ENCODE measurements around the gene IP6K3. TPM values are rescaled to one million over a fixed set of nuclear protein-coding genes. Genes with fewer than 3 reads are reported as not detected.

The IP6K3 gene
- total RNA-seq, 4 donors from 2014 or later: 0.32 to 5.5 (median 2.8) TPM

DNA sequence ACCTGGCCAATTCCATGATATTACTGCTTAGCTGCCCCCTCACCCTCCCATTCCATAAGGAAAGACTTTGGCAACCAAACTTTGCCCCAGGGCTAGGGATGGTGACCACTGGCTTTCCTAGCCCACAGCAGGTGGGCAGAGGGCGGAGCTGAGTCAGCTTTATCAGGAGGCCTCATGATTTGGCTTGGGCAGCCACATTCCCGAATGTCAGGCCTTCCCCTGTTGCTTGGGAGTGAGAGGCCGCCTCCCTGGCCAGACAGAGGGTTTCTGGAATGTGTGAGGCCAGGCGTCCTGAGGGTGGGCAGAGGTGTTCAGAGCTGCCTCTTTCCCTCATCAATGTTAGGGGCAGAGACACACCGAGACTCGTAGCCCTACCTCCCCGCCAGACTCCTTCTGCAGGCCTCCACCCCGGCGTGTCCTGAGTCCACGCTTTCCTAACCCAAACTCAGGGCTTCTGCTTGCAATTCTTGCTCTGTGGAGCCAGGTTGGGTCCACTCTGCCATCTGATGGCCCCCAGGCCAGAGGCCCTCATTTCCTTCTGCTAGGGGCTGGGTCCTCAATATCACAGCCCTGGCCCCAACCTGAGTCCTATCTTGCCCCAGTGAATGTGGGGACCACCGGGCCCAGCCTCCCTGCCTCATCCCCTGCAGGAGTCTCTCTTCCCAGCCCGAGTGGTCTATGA lies 54.5 kb downstream of the IP6K3 start:
- peaks cover 0 to 53% (median 25%) of the 10 kb centered on the region in 3 donors for H3K4me1 ChIP-seq
- no peaks in the 10 kb centered on the region for H3K9me3 ChIP-seq
- no peak overlapping the region for H3K27ac ChIP-seq
- H3K36me3 ChIP-seq: peaks cover 0 to 91% of the 10 kb centered on the region in 2 donors
- H3K4me3 ChIP-seq: no peak overlapping the region
- no peaks in the 10 kb centered on the region for H3K27me3 ChIP-seq
- WGBS, 2 donors (ENCODE audit: low coverage in 1 of 2): 83 to 100% methylated on average over 5 to 11 of the region's 12 CpGs
- no peak for ATAC-seq
- TF ChIP-seq, protein P1, sequence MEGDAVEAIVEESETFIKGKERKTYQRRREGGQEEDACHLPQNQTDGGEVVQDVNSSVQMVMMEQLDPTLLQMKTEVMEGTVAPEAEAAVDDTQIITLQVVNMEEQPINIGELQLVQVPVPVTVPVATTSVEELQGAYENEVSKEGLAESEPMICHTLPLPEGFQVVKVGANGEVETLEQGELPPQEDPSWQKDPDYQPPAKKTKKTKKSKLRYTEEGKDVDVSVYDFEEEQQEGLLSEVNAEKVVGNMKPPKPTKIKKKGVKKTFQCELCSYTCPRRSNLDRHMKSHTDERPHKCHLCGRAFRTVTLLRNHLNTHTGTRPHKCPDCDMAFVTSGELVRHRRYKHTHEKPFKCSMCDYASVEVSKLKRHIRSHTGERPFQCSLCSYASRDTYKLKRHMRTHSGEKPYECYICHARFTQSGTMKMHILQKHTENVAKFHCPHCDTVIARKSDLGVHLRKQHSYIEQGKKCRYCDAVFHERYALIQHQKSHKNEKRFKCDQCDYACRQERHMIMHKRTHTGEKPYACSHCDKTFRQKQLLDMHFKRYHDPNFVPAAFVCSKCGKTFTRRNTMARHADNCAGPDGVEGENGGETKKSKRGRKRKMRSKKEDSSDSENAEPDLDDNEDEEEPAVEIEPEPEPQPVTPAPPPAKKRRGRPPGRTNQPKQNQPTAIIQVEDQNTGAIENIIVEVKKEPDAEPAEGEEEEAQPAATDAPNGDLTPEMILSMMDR (IDR thresholded peaks at IDR 0.05): no peak
- TF ChIP-seq EP300 (IDR thresholded peaks at IDR 0.05) (no peak), POLR2AphosphoS5 (IDR thresholded peaks at IDR 0.05) (no peak), POLR2A (IDR thresholded peaks at IDR 0.05) (no peak)

DNA sequence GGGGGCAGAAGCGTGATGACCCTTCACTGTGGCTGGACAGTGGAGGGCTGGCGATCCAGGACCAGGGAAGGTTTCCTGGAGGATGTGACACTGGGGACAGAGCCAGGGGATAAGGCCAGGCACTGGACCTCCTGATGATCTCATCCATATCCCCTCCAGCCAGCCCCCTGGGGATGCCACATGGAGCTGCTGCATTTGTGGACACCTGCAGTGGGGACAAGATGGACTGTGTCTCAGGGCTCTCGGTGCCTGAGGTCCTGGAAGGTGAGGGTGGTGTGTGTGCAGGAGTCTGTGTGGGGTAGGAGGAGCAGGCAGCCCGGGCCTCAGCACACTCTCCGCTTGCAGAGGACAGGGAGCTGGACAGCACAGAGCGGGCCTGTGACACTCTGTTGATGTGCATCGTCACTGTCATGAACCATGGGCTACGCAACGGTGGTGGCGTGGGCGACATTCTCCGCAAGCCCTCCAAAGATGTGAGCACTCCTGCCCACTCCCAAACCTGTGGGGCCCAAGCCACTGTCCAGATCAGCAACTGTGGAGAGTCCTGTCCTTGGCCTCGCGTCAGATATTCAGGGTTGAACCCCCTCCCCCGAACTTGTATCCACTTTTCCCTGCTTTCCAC lies 55.1 kb downstream of the IP6K3 start:
- Histone ChIP-seq H3K27me3 (no peaks in the 10 kb centered on the region), H3K9me3 (no peaks in the 10 kb centered on the region), H3K36me3 (peaks cover 0 to 93% of the 10 kb centered on the region in 2 donors), H3K4me3 (no peak overlapping the region), H3K27ac (no peak overlapping the region), H3K4me1 (peaks cover 0 to 47% (median 18%) of the 10 kb centered on the region in 3 donors)
- WGBS, 2 donors (ENCODE audit: low coverage in 1 of 2): 53% methylated on average over 3 of the region's 15 CpGs; no CpG with 5 or more reads in 1 of the 2 donors
- TF ChIP-seq EP300 (IDR thresholded peaks at IDR 0.05): no peak
- TF ChIP-seq POLR2AphosphoS5 (IDR thresholded peaks at IDR 0.05): no peak
- TF ChIP-seq, protein P1 (IDR thresholded peaks at IDR 0.05): no peak
- no peak for TF ChIP-seq POLR2A (IDR thresholded peaks at IDR 0.05)
- no peak for ATAC-seq

DNA sequence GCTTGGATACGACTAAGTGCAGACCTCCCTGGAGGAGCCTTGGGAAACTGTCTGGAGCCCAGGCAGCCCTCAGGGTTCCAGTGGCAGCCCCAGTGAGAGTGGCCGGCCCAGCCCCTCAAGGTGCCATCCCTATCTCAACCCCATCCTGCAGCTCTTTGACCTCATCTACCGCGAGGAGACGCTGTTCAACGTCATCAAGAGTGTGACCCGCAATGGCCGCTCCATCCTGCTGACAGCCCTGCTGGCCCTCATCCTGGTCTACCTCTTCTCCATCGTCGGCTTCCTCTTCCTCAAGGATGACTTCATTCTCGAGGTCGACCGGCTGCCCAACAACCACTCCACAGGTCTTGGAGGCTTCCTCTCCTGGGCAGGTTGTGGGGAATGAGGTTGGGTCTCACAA lies 55.9 kb downstream of the IP6K3 start:
- H3K27me3 ChIP-seq: no peaks in the 10 kb centered on the region
- H3K4me1 ChIP-seq: peaks cover 0 to 39% (median 14%) of the 10 kb centered on the region in 3 donors
- H3K36me3 ChIP-seq: peaks cover 0 to 93% of the 10 kb centered on the region in 2 donors
- no peak overlapping the region for H3K27ac ChIP-seq
- TF ChIP-seq EP300 (IDR thresholded peaks at IDR 0.05) (no peak), POLR2A (IDR thresholded peaks at IDR 0.05) (no peak), POLR2AphosphoS5 (IDR thresholded peaks at IDR 0.05) (no peak)
- TF ChIP-seq, protein P1 (IDR thresholded peaks at IDR 0.05): no peak
- WGBS, 2 donors (ENCODE audit: low coverage in 1 of 2): no CpG with 5 or more reads among the region's 13 CpGs
- ATAC-seq: no peak
- no peaks in the 10 kb centered on the region for H3K9me3 ChIP-seq
- H3K4me3 ChIP-seq: no peak overlapping the region

DNA sequence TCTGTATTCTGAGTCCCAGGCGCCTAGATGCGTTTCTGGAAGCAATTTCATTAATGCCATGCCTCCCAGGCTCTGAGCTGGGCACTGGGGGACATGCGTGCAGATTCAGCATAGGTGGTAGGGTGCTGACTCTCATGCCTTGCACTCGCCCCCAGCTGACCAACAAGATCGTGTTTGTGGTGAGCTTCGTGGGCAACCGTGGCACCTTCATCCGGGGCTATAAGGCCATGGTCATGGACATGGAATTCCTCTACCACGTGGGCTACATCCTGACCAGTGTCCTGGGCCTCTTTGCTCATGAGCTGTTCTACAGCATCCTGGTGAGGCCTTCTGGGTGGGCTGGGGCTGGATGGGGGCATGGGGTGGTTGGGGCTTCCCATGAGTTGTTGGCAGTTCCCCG lies 56.8 kb downstream of the IP6K3 start:
- TF ChIP-seq, protein P1 (IDR thresholded peaks at IDR 0.05): no peak
- TF ChIP-seq POLR2AphosphoS5 (IDR thresholded peaks at IDR 0.05): no peak
- TF ChIP-seq POLR2A (IDR thresholded peaks at IDR 0.05): no peak
- TF ChIP-seq EP300 (IDR thresholded peaks at IDR 0.05): no peak
- H3K27ac ChIP-seq: no peak overlapping the region
- no peak overlapping the region for H3K4me3 ChIP-seq
- 90 to 96% methylated on average over 2 to 4 of the region's 10 CpGs for WGBS, 2 donors (ENCODE audit: low coverage in 1 of 2)
- no peak for ATAC-seq
- no peaks in the 10 kb centered on the region for H3K27me3 ChIP-seq
- peaks cover 0 to 30% (median 9%) of the 10 kb centered on the region in 3 donors for H3K4me1 ChIP-seq
- H3K36me3 ChIP-seq: peaks cover 0 to 93% of the 10 kb centered on the region in 2 donors
- H3K9me3 ChIP-seq: no peaks in the 10 kb centered on the region

DNA sequence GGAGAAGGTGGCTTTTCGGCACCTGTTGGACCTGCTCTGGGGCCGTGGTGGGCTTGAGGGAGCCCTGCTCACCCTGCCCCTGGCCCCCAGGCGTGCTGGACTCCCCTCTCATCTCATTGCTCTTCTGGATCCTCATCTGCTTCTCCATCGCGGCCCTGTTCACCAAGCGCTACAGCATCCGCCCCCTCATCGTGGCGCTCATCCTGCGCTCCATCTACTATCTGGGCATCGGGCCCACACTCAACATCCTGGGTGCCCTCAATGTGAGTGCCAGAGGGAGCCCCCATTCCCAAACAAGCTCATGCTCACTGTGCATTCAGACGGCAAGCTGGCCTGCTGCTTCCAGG lies 57.6 kb downstream of the IP6K3 start:
- peaks cover 0 to 98% of the 10 kb centered on the region in 2 donors for H3K36me3 ChIP-seq
- no peaks in the 10 kb centered on the region for H3K27me3 ChIP-seq
- ATAC-seq: no peak
- no peak overlapping the region for H3K27ac ChIP-seq
- 69 to 80% methylated on average over 7 to 12 of the region's 12 CpGs for WGBS, 2 donors (ENCODE audit: low coverage in 1 of 2)
- H3K4me3 ChIP-seq: no peak overlapping the region
- TF ChIP-seq, protein P1 (IDR thresholded peaks at IDR 0.05): no peak
- TF ChIP-seq POLR2AphosphoS5 (IDR thresholded peaks at IDR 0.05) (no peak), POLR2A (IDR thresholded peaks at IDR 0.05) (no peak), EP300 (IDR thresholded peaks at IDR 0.05) (no peak)
- H3K9me3 ChIP-seq: no peaks in the 10 kb centered on the region
- H3K4me1 ChIP-seq: peaks cover 0 to 23% (median 7%) of the 10 kb centered on the region in 3 donors
